ENCODE results near the gene CWC25.
A peak's percentile ranks its signal among the peaks of the same experiment; 100 is the strongest.

Gene CWC25

DNA sequence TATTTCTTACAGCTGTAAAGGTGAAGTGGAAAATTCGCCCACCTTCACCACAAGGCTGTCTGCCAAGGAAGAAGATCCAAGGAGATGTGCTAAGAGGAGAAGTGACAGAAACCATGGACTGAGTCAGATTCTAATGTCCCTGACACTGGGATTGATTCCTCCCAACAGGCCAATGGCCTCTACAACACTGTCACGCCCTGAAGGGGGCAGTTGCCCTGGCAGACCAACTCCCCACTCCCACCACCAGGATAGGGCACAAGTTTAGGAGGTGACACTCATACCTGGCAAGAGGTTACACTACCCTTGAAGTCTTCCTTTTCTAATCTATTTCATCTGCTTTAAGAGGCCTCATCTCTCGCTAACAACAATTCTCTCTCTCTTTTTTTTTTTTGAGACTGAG, 41.9 kb downstream of the CWC25 start:
- DNase-seq (ENCODE audit: low read depth in 2 of 2), result no peak

DNA sequence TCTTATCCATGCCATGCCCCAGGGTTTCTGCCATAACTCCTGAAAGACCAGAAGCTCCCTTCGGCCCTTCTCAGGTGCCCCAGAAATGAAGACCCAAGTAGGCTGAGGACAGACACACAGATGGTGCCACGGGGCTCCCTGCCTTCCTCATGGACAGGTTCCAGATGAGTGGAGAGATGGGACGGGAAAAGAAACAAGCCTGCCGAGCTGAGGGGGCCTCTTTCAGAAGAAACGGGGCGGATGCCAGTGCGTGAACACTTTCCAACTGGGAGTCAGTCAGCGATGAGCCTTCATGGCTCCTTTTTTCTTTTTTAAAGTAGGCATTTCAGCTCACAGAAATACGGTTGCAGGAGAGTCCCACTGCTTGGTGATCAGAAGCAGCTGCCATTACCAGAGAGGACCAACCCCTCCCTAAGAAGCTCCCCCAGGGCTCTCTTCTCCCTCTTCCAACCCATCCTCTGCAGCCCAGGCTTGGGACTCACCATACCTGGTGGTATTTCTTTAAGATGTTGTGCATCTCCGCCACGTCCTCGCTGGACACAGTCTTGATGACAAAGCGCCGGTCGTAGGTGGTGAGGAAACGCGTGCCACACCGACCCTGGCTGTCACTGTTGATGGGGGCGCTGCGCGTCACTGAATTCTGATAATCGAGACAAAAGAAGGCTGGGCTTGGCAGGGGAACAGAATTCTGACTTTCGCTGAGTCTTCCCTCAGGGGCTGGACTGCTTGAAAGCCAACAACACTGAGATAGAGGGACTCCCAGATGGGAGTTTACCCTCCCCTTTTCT, 45.0 kb downstream of the CWC25 start:
- DNase-seq (ENCODE audit: low read depth in 2 of 2), result no peak

- DNase-seq (ENCODE audit: low read depth in 2 of 2), result no peak
These were observed 47.4 kb downstream of the CWC25 start for GRCh38 chr17:38777641-38778250.

- DNase-seq (ENCODE audit: low read depth in 2 of 2), result no peak
These were observed 51.9 kb downstream of the CWC25 start for GRCh38 chr17:38773258-38773657.

GRCh38 chr17:38768417-38768816, 56.7 kb downstream of the CWC25 start:
- no peak for DNase-seq (ENCODE audit: low read depth in 2 of 2)

DNA sequence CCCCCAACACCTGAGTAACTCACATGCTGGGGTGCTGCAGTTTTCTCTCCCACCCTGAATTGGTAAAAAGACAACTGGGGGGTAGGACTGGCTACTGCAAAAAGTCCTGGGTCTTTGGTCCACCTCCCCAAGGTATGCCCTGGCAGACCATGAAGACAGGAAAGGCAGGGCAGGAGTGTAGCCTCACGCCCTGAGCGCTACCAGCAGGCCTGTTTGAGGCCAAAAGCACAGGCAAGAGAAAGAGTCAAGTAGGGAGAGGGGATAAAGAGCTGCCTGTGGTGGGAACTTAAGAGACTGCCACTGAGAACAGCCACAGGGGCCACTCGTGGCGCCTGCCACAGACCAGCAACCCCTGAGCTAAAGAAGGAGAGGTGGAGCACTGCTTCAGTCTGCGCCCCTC, 58.8 kb downstream of the CWC25 start:
- DNase-seq (ENCODE audit: low read depth in 2 of 2), result no peak

DNA sequence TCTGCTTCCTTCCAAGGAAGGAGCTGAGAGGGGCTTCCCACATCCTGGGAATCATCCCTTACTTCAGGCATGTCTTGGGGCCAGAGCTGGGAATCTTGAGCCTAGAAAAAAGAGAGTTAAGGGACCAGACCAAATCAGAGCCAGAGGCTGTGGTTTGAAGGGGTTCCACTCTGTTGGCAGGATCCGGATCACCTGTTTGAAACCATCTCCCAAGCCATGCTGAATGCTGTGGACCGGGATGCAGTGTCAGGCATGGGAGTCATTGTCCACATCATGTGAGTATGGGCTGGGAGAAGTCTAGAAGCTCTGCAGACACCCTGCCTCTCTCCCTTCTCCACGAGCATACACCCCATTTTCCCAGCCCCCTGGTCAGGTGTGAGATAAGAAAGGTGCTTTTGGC, 62.9 kb downstream of the CWC25 start:
- DNase-seq (ENCODE audit: low read depth in 2 of 2), result no peak

- peak in 1 of 2 donors; percentile 25 for DNase-seq (ENCODE audit: low read depth in 2 of 2)
These were observed 63.5 kb downstream of the CWC25 start for GRCh38 chr17:38761612-38762011.

GRCh38 chr17:38753071-38753506, 72.0 kb downstream of the CWC25 start:
- no peak for DNase-seq (ENCODE audit: low read depth in 2 of 2)

- DNase-seq (ENCODE audit: low read depth in 2 of 2), result peak; percentile 97 to 98
These were observed 72.6 kb downstream of the CWC25 start, which contains the start of gene PSMB3 for GRCh38 chr17:38752308-38753070. Gene PSMB3, plus strand, starts transcription at chr17:38752741. Its CDS starts 86 bp downstream, at chr17:38752827.

- peak; percentile 75 to 77 for DNase-seq (ENCODE audit: low read depth in 2 of 2)
These were observed 73.3 kb downstream of the CWC25 start for GRCh38 chr17:38751808-38752307.

- DNase-seq (ENCODE audit: low read depth in 2 of 2), result no peak
These were observed 73.8 kb downstream of the CWC25 start for GRCh38 chr17:38751144-38751807.

Measured in stimulated activated CD4-positive, alpha-beta T cell treated with anti-CD3 and anti-CD28 coated beads, Interleukin-15, amount 100 ng/mL, for 48 hours (primary cell).